PC-3 (cell line): ENCODE data around the gene ZNF165. TPM values are rescaled to one million over a fixed set of nuclear protein-coding genes. Genes with fewer than 3 reads are reported as not detected.
A peak's percentile ranks its signal among the peaks of the same experiment; 100 is the strongest.

ENCODE experiments used
- ATAC-seq: fragments of 200-7000 bp; cut with Tn5 transposase; 2 replicates; pipeline ENCODE4 v1.9.1; 2020; ENCODE audit warnings: mild to moderate bottlenecking, moderate library complexity
- BruUV-seq: library from RNA; stranded (reverse); fragments of 400-500 nt; replicated peaks from 2 replicates; lab custom pipeline; 2021; lab: Mats Ljungman, UMichigan
- CTCF ChIA-PET: fragments of 300-600 bp; sonication (Branson Sonifier 250); formaldehyde crosslinking; loops from one replicate; lab custom pipeline; 2022; ENCODE audit warnings: antibody characterized with exemption; lab: Charles Lee
- POLR2A ChIA-PET: fragments of 300-600 bp; sonication (Branson Sonifier 250); formaldehyde crosslinking; loops from one replicate; lab custom pipeline; 2022; ENCODE audit warnings: antibody characterized with exemption; ENCODE audit not compliant: unreplicated experiment; lab: Charles Lee
- DNase-seq: peaks from one replicate; pipeline ENCODE4 v3.0.0-alpha.2; 2015
- H2AFZ ChIP-seq: fragments of 300-600 bp; sonication (generic); 2 replicates; pipeline ENCODE4 v1.6.0; 2016; ENCODE audit warnings: antibody characterized with exemption, low read length
- H3F3A ChIP-seq: fragments of 300-600 bp; sonication (generic); one replicate; pipeline ENCODE4 v1.6.0; 2017; ENCODE audit warnings: antibody characterized with exemption, low read length, control low read depth, mild to moderate bottlenecking; ENCODE audit not compliant: unreplicated experiment
- H3K27ac ChIP-seq: fragments of 300-600 bp; sonication (generic); 2 replicates; pipeline ENCODE4 v1.5.1; 2016; ENCODE audit warnings: mild to moderate bottlenecking, low read length
- H3K27me3 ChIP-seq: fragments of 300-600 bp; sonication (generic); 2 replicates; pipeline ENCODE4 v1.6.1; 2016; ENCODE audit warnings: low read length, mixed read lengths
- H3K36me3 ChIP-seq: fragments of 300-600 bp; sonication (generic); 2 replicates; pipeline ENCODE4 v1.6.1; 2016; ENCODE audit warnings: low read depth, mixed run types, low read length, mixed read lengths
- H3K4me1 ChIP-seq: fragments of 300-600 bp; sonication (generic); 2 replicates; pipeline ENCODE4 v1.5.1; 2016; ENCODE audit warnings: low read length; ENCODE audit not compliant: insufficient read depth
- H3K4me2 ChIP-seq: fragments of 300-600 bp; sonication (generic); 2 replicates; pipeline ENCODE4 v1.6.0; 2016; ENCODE audit warnings: low read length
- H3K4me3 ChIP-seq: fragments of 300-600 bp; sonication (generic); 2 replicates; pipeline ENCODE4 v1.5.1; 2016; ENCODE audit warnings: mild to moderate bottlenecking, low read length, mixed read lengths
- H3K79me2 ChIP-seq: fragments of 300-600 bp; sonication (generic); 2 replicates; pipeline ENCODE4 v1.6.1; 2017; ENCODE audit warnings: low read length, mixed read lengths
- H3K9ac ChIP-seq: fragments of 300-600 bp; sonication (generic); 2 replicates; pipeline ENCODE4 v1.6.0; 2016; ENCODE audit warnings: mild to moderate bottlenecking, low read length
- H3K9me2 ChIP-seq: fragments of 300-600 bp; sonication (generic); replicated peaks from 2 replicates; pipeline ENCODE4 v1.6.1; 2016; ENCODE audit warnings: mixed run types, low read length, mixed read lengths
- H3K9me3 ChIP-seq: fragments of 300-600 bp; sonication (generic); 2 replicates; pipeline ENCODE4 v1.6.1; 2016; ENCODE audit warnings: low read length, mixed read lengths
- H4K20me1 ChIP-seq: fragments of 300-600 bp; sonication (generic); 2 replicates; pipeline ENCODE4 v1.6.1; 2016; ENCODE audit warnings: low read length, mixed read lengths
- CTCF ChIP-seq: fragments of 300-600 bp; sonication (generic); conservative IDR thresholded peaks from 2 replicates; pipeline ENCODE4 v1.5.1; 2017; ENCODE audit warnings: antibody characterized with exemption, low read depth, mild to moderate bottlenecking, low read length
- EZH2 ChIP-seq: fragments of 300-600 bp; sonication (generic); IDR thresholded peaks from one replicate; pipeline ENCODE4 v1.6.1; 2017; ENCODE audit warnings: antibody characterized with exemption, mild to moderate bottlenecking, low read length; ENCODE audit not compliant: unreplicated experiment
- EZH2phosphoT487 ChIP-seq: fragments of 300-600 bp; sonication (generic); IDR thresholded peaks from 2 replicates; pipeline ENCODE4 v1.6.1; 2018; ENCODE audit warnings: mild to moderate bottlenecking, antibody characterized with exemption, low read length, borderline replicate concordance
- intact Hi-C: fragments of 100-400 bp; cut with micrococcal nuclease; formaldehyde crosslinking; loops from 2 replicates; pipeline ENCODE4 v1.9.0; 2023
- total RNA-seq: library from RNA; depleted of rRNA; stranded (reverse); fragments of >200 nt; gene quantifications from 2 replicates; pipeline ENCODE4 v1.2.3, GENCODE V29; 2014

Gene ZNF165
- total RNA-seq, 1 experiment from 2014 or later = 12.1 TPM

GRCh38 chr6:28104392-28105244 lies 24.2 kb downstream of the ZNF165 start:
- Histone ChIP-seq H3K4me3 (peak overlapping the region; percentile 77), H3K27me3 (no peaks in the 10 kb centered on the region), H2AFZ (peak overlapping the region; percentile 93), H3K79me2 (no peaks in the 10 kb centered on the region), H3K36me3 (no peaks in the 10 kb centered on the region), H4K20me1 (no peaks in the 10 kb centered on the region), H3F3A (no peaks in the 10 kb centered on the region), H3K4me2 (peak overlapping the region; percentile 81), H3K9me2 (no peaks in the 10 kb centered on the region), H3K9ac (peak overlapping the region; percentile 74), H3K4me1 (peaks cover 10% of the 10 kb centered on the region; the same call in 1 of the 2 replicates), H3K9me3 (no peaks in the 10 kb centered on the region), H3K27ac (peak overlapping the region; percentile 4; the same call in 1 of the 2 replicates)
- BruUV-seq = no TSS peak
- DNase-seq = peak; percentile 81
- peak; percentile 97 for ATAC-seq
- TF ChIP-seq CTCF (peak; percentile 57), EZH2 (no peak)
- intact Hi-C loops = loop anchor here (1.0 to 2.0 kb wide), 2 partner anchors 24 to 32 kb away; partner anchors contain the start of gene ZNF165
- ChIA-PET CTCF (interaction anchor here (0.6 to 1.0 kb wide), 3 partner anchors 202 to 279 kb away, joined by 4 to 7 read pairs (median 4); no protein-coding TSS in a partner anchor), POLR2A (interaction anchor here (0.5 to 1.0 kb wide), 4 partner anchors 20 to 251 kb away, joined by 3 to 4 read pairs (median 3); partner anchors contain the start of gene ZKSCAN8)

- POLR2A ChIA-PET = interaction anchor here (0.7 to 1.0 kb wide), 3 partner anchors 19 to 162 kb away, joined by 3 to 4 read pairs (median 3); no protein-coding TSS in a partner anchor
- TF ChIP-seq CTCF = no peak
- no peak for TF ChIP-seq EZH2phosphoT487
- no peak for TF ChIP-seq EZH2
Observed at GRCh38 chr6:28105245-28105639, 24.9 kb downstream of the ZNF165 start.

More at GRCh38 chr6:28105245-28105639, 24.9 kb downstream of the ZNF165 start:
- Histone ChIP-seq H3K9me3 (no peaks in the 10 kb centered on the region), H3K4me3 (peak overlapping the region; percentile 77), H3K9ac (peak overlapping the region; percentile 74), H3K4me2 (peak overlapping the region; percentile 81), H3K9me2 (no peaks in the 10 kb centered on the region), H3K27me3 (no peaks in the 10 kb centered on the region), H4K20me1 (no peaks in the 10 kb centered on the region), H3K27ac (no peak overlapping the region), H3K79me2 (no peaks in the 10 kb centered on the region), H3F3A (no peaks in the 10 kb centered on the region), H3K36me3 (no peaks in the 10 kb centered on the region), H2AFZ (peak overlapping the region; percentile 93), H3K4me1 (peaks cover 10% of the 10 kb centered on the region; the same call in 1 of the 2 replicates)
- BruUV-seq = TSS peak; percentile 88
- CTCF ChIA-PET = interaction anchor here (0.6 to 1.0 kb wide), 3 partner anchors 203 to 278 kb away, joined by 4 to 7 read pairs (median 4); no protein-coding TSS in a partner anchor
- intact Hi-C loops = loop anchor here (2.0 kb wide), 1 partner anchor 32 kb away; no protein-coding TSS in a partner anchor
- DNase-seq = peak; percentile 34
- peak; percentile 39; the same call in 1 of the 2 replicates for ATAC-seq
